Upper lobe of left lung (tissue), 4 donors: ENCODE measurements around the gene SLC22A3.

Source experiments
- EP300 ChIP-seq, 4 donors: sonication (generic); formaldehyde crosslinking; IDR thresholded peaks; one replicate each; pipeline ENCODE4 v1.5.1; 2017; ENCODE audit warnings: antibody characterized with exemption in 4 of 4, control low read depth in 2 of 4
- POLR2A ChIP-seq, 4 donors: fragments of 450-650 bp; IDR thresholded peaks; one replicate each; pipeline ENCODE4 v1.5.1; 2016 to 2017; ENCODE audit warnings: antibody characterized with exemption in 4 of 4, mild to moderate bottlenecking in 2 of 4
- POLR2AphosphoS5 ChIP-seq, 2 donors: sonication (generic); formaldehyde crosslinking; IDR thresholded peaks; one replicate each; pipeline ENCODE4 v1.5.1; 2017; ENCODE audit warnings: antibody characterized with exemption in 2 of 2
- TF ChIP-seq, protein P1 (sequence below), 6 experiments: fragments of 450-650 bp in 4 of 6; fragments of 200-600 bp in 2 of 6; sonication (generic) in 2 of 6; IDR thresholded peaks; one replicate each; pipeline ENCODE4 v1.5.1; 2016 to 2019; ENCODE audit warnings: antibody characterized with exemption in 6 of 6

DNA sequence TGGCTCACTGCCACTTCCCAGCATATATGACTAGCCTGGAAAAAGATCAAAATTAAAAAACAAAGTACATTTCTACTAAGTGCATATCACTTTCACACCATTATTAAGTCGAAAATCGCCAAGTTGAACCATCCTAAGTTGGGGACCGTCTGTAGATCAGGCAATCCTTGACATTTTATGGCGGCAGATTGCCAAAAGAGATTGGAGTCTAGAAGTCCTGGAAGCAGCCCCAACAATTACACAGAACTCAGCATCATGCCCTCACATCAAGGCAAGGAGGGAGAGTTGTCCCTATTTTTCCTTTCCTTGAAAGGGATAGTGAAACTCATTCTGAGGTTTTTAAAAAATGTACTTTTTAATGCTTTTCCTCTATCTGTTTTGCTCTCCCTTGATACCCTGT lies 30.7 kb downstream of the SLC22A3 start:
- TF ChIP-seq, protein P1, sequence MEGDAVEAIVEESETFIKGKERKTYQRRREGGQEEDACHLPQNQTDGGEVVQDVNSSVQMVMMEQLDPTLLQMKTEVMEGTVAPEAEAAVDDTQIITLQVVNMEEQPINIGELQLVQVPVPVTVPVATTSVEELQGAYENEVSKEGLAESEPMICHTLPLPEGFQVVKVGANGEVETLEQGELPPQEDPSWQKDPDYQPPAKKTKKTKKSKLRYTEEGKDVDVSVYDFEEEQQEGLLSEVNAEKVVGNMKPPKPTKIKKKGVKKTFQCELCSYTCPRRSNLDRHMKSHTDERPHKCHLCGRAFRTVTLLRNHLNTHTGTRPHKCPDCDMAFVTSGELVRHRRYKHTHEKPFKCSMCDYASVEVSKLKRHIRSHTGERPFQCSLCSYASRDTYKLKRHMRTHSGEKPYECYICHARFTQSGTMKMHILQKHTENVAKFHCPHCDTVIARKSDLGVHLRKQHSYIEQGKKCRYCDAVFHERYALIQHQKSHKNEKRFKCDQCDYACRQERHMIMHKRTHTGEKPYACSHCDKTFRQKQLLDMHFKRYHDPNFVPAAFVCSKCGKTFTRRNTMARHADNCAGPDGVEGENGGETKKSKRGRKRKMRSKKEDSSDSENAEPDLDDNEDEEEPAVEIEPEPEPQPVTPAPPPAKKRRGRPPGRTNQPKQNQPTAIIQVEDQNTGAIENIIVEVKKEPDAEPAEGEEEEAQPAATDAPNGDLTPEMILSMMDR (IDR thresholded peaks at IDR 0.05): no peak
- no peak for TF ChIP-seq EP300 (IDR thresholded peaks at IDR 0.05)
- no peak for TF ChIP-seq POLR2AphosphoS5 (IDR thresholded peaks at IDR 0.05)
- TF ChIP-seq POLR2A (IDR thresholded peaks at IDR 0.05): no peak
